ENCODE measurements around the gene ERFE. TPM values are rescaled to one million over a fixed set of nuclear protein-coding genes. Genes with fewer than 3 reads are reported as not detected.

Gene ERFE
- total RNA-seq, 1 donor from 2014 or later = 1.3 TPM

- no peaks in the 10 kb centered on the region for H3K27me3 Mint-ChIP-seq
- no peak for DNase-seq (ENCODE audit: low spot score, unreplicated experiment)
- H3K4me1 Mint-ChIP-seq (ENCODE audit: low read depth) = no peaks in the 10 kb centered on the region
- no peaks in the 10 kb centered on the region for H3K36me3 Mint-ChIP-seq (ENCODE audit: insufficient read depth)
- H3K27ac Mint-ChIP-seq = no peak overlapping the region
- H3K9me3 Mint-ChIP-seq (ENCODE audit: low read depth) = no peaks in the 10 kb centered on the region
- H3K4me3 Mint-ChIP-seq (ENCODE audit: low read depth) = no peak overlapping the region
- TF ChIP-seq CTCF (IDR thresholded peaks at IDR 0.05; ENCODE audit: unreplicated experiment) = peak; percentile 62
Measured at GRCh38 chr2:238139196-238140039, 19.4 kb upstream of the ERFE start.

GRCh38 chr2:238140040-238140439, 18.7 kb upstream of the ERFE start:
- Mint-ChIP-seq H3K36me3 (ENCODE audit: insufficient read depth) (no peaks in the 10 kb centered on the region), H3K4me1 (ENCODE audit: low read depth) (no peaks in the 10 kb centered on the region), H3K4me3 (ENCODE audit: low read depth) (no peak overlapping the region), H3K27me3 (no peaks in the 10 kb centered on the region), H3K9me3 (ENCODE audit: low read depth) (no peaks in the 10 kb centered on the region), H3K27ac (no peak overlapping the region)
- TF ChIP-seq CTCF (IDR thresholded peaks at IDR 0.05; ENCODE audit: unreplicated experiment) = no peak
- no peak for DNase-seq (ENCODE audit: low spot score, unreplicated experiment)

GRCh38 chr2:238140721-238141540, 17.8 kb upstream of the ERFE start:
- Mint-ChIP-seq H3K36me3 (ENCODE audit: insufficient read depth) (no peaks in the 10 kb centered on the region), H3K27ac (no peak overlapping the region), H3K4me1 (ENCODE audit: low read depth) (no peaks in the 10 kb centered on the region), H3K4me3 (ENCODE audit: low read depth) (no peak overlapping the region), H3K27me3 (no peaks in the 10 kb centered on the region), H3K9me3 (ENCODE audit: low read depth) (no peaks in the 10 kb centered on the region)
- TF ChIP-seq CTCF (IDR thresholded peaks at IDR 0.05; ENCODE audit: unreplicated experiment) = no peak
- DNase-seq (ENCODE audit: low spot score, unreplicated experiment) = no peak

GRCh38 chr2:238141541-238142318, 17.0 kb upstream of the ERFE start:
- no peaks in the 10 kb centered on the region for H3K27me3 Mint-ChIP-seq
- H3K36me3 Mint-ChIP-seq (ENCODE audit: insufficient read depth) = no peaks in the 10 kb centered on the region
- TF ChIP-seq CTCF (IDR thresholded peaks at IDR 0.05; ENCODE audit: unreplicated experiment) = no peak
- no peaks in the 10 kb centered on the region for H3K9me3 Mint-ChIP-seq (ENCODE audit: low read depth)
- no peak overlapping the region for H3K4me3 Mint-ChIP-seq (ENCODE audit: low read depth)
- DNase-seq (ENCODE audit: low spot score, unreplicated experiment) = no peak
- no peak overlapping the region for H3K27ac Mint-ChIP-seq
- H3K4me1 Mint-ChIP-seq (ENCODE audit: low read depth) = no peaks in the 10 kb centered on the region
